IMR-90 (cell line): ENCODE measurements around the gene DCLK1. TPM values are rescaled to one million over a fixed set of nuclear protein-coding genes. Genes with fewer than 3 reads are reported as not detected.

Experiments
- ATAC-seq: fragments of 200-7000 bp; cut with Tn5 transposase; 2 replicates; pipeline ENCODE4 v1.9.1; 2020; ENCODE audit warnings: low read depth, mild to moderate bottlenecking, moderate library complexity
- BruUV-seq: library from RNA; stranded (reverse); fragments of 400-500 nt; replicated peaks from 2 replicates; lab custom pipeline; 2021; lab: Mats Ljungman, UMichigan
- CTCF ChIA-PET: fragments of 300-600 bp; formaldehyde crosslinking; extraction: SDS; loops from one replicate; lab custom pipeline; 2021; ENCODE audit warnings: antibody characterized with exemption; lab: Yijun Ruan, JAX
- POLR2A ChIA-PET: fragments of 300-600 bp; sonication (Branson Sonifier 250); formaldehyde crosslinking; loops from one replicate; lab custom pipeline; 2022; ENCODE audit warnings: antibody characterized with exemption; ENCODE audit not compliant: unreplicated experiment; lab: Charles Lee
- DNase-seq: peaks from one replicate; pipeline ENCODE4 v3.0.0; 2013
- H2AFZ ChIP-seq: replicated peaks from 2 replicates; pipeline ENCODE3; 2013; ENCODE audit warnings: low read length, mild to moderate bottlenecking; ENCODE audit not compliant: poor library complexity
- H2AK5ac ChIP-seq: 2 replicates; pipeline ENCODE4 v1.6.1; 2013; ENCODE audit warnings: low read depth, low read length, inconsistent platforms
- H2AK9ac ChIP-seq: replicated peaks from 2 replicates; pipeline ENCODE3; 2013; ENCODE audit warnings: mild to moderate bottlenecking, low read depth, low read length, moderate library complexity; ENCODE audit not compliant: poor library complexity
- H2BK120ac ChIP-seq: 2 replicates; pipeline ENCODE4 v1.6.1; 2013; ENCODE audit warnings: low read depth, low read length, inconsistent platforms
- H2BK15ac ChIP-seq: 3 replicates; pipeline ENCODE4 v1.6.1; 2013; ENCODE audit warnings: low read depth, low read length, inconsistent platforms
- H2BK20ac ChIP-seq: 2 replicates; pipeline ENCODE4 v1.6.1; 2013; ENCODE audit warnings: low read depth, mild to moderate bottlenecking, inconsistent platforms, low read length, moderate library complexity
- H2BK5ac ChIP-seq: 2 replicates; pipeline ENCODE4 v1.6.1; 2013; ENCODE audit warnings: mild to moderate bottlenecking, low read depth, low read length, inconsistent platforms; ENCODE audit not compliant: poor library complexity, severe bottlenecking
- H3K14ac ChIP-seq: replicated peaks from 2 replicates; pipeline ENCODE4 v1.6.1; 2013; ENCODE audit warnings: low read depth, low read length, inconsistent platforms
- H3K18ac ChIP-seq: 2 replicates; pipeline ENCODE4 v1.6.1; 2013; ENCODE audit warnings: low read depth, low read length, control low read depth
- H3K23ac ChIP-seq: 2 replicates; pipeline ENCODE4 v1.6.1; 2013; ENCODE audit warnings: low read depth, low read length, inconsistent platforms
- H3K27ac ChIP-seq: 2 replicates; pipeline ENCODE4 v1.5.1; 2013; ENCODE audit warnings: mild to moderate bottlenecking, control low read depth, low read length; ENCODE audit not compliant: insufficient read depth
- H3K27me3 ChIP-seq: 2 replicates; pipeline ENCODE4 v1.6.1; 2013; ENCODE audit warnings: low read length; ENCODE audit not compliant: control insufficient read depth, insufficient read depth
- H3K36me3 ChIP-seq: 2 replicates; pipeline ENCODE4 v1.6.1; 2013; ENCODE audit warnings: low read length, mixed read lengths; ENCODE audit not compliant: control insufficient read depth, insufficient read depth
- H3K4ac ChIP-seq: 2 replicates; pipeline ENCODE4 v1.6.1; 2013; ENCODE audit warnings: low read depth, low read length, inconsistent platforms
- H3K4me1 ChIP-seq: 2 replicates; pipeline ENCODE4 v1.6.1; 2013; ENCODE audit warnings: low read length, mixed read lengths; ENCODE audit not compliant: control insufficient read depth, insufficient read depth
- H3K4me2 ChIP-seq: 2 replicates; pipeline ENCODE4 v1.6.1; 2013; ENCODE audit warnings: low read depth, mild to moderate bottlenecking, control low read depth, low read length, moderate library complexity
- H3K4me3 ChIP-seq: 2 replicates; pipeline ENCODE4 v1.5.1; 2013; ENCODE audit warnings: low read depth, mild to moderate bottlenecking, control low read depth, low read length, moderate library complexity; ENCODE audit not compliant: insufficient read depth
- H3K56ac ChIP-seq: 2 replicates; pipeline ENCODE4 v1.6.1; 2013; ENCODE audit warnings: low read length, inconsistent platforms; ENCODE audit not compliant: insufficient read depth; ENCODE audit errors: extremely low read depth
- H3K79me1 ChIP-seq, 2 experiments: 2 replicates each; pipeline ENCODE4 v1.6.1; 2013; ENCODE audit warnings: low read length in 2 of 2, inconsistent platforms in 1 of 2, low read depth in 1 of 2
- H3K9ac ChIP-seq: 2 replicates; pipeline ENCODE4 v1.6.1; 2013; ENCODE audit warnings: low read depth, low read length, control low read depth
- H3K9me1 ChIP-seq: 2 replicates; pipeline ENCODE4 v1.6.1; 2013; ENCODE audit warnings: low read length, inconsistent platforms; ENCODE audit not compliant: insufficient read depth
- H3K9me3 ChIP-seq: 2 replicates; pipeline ENCODE4 v1.6.1; 2013; ENCODE audit warnings: low read length; ENCODE audit not compliant: control insufficient read depth, insufficient read depth
- H4K20me1 ChIP-seq: 2 replicates; pipeline ENCODE4 v1.6.1; 2013; ENCODE audit warnings: low read length, inconsistent platforms; ENCODE audit not compliant: insufficient read depth
- H4K5ac ChIP-seq: 2 replicates; pipeline ENCODE4 v1.6.1; 2013; ENCODE audit warnings: mild to moderate bottlenecking, low read depth, low read length, control low read depth
- H4K8ac ChIP-seq, 2 experiments: 2 replicates each; pipeline ENCODE4 v1.6.1; 2013; ENCODE audit warnings: low read depth in 2 of 2, low read length in 2 of 2, control low read depth in 1 of 2, inconsistent platforms in 1 of 2
- H4K91ac ChIP-seq: 2 replicates; pipeline ENCODE4 v1.6.1; 2013; ENCODE audit warnings: low read depth, low read length, inconsistent platforms; ENCODE audit not compliant: insufficient read depth
- MXI1 ChIP-seq: IDR thresholded peaks from 2 replicates; pipeline ENCODE4 v1.6.1; 2012; ENCODE audit warnings: low read depth, mild to moderate bottlenecking, low read length, moderate library complexity, borderline replicate concordance
- NFE2L2 ChIP-seq: fragments of 150-350 bp; IDR thresholded peaks from 2 replicates; pipeline ENCODE4 v1.6.1; 2016; ENCODE audit warnings: low read depth, mild to moderate bottlenecking, low read length
- dilution Hi-C: fragments of 300-500 bp; cut with HindIII; formaldehyde crosslinking; loops from one replicate; pipeline ENCODE4 v1.14.3; 2018; ENCODE audit warnings: low sequenced_read_pairs; ENCODE audit not compliant: unreplicated experiment
- in situ Hi-C: fragments of 300-500 bp; cut with MboI; formaldehyde crosslinking; loops from 3 replicates; pipeline ENCODE4 v1.14.3; 2019; ENCODE audit warnings: low sequenced_read_pairs, inconsistent platforms, mixed read lengths
- intact Hi-C: fragments of 100-400 bp; cut with micrococcal nuclease; formaldehyde crosslinking; loops from 2 replicates; pipeline ENCODE4 v1.10.0; 2022
- polyA plus RNA-seq, 3 experiments: library from polyadenylated mRNA; depleted of rRNA; stranded (reverse); fragments of >200 nt; gene quantifications; 2 replicates each; pipeline ENCODE4 v1.2.3, GENCODE V29; 2012; ENCODE audit warnings: low replicate concordance in 1 of 3
- total RNA-seq: library from RNA; depleted of rRNA; stranded (reverse); fragments of >200 nt; gene quantifications from 2 replicates; pipeline ENCODE4 v1.2.3, GENCODE V29; 2012

Gene DCLK1
- total and polyA plus RNA-seq, 2 of the 4 experiments (the other 2 are of a cell fraction), result under 0.01 to 0.02 TPM

DNA sequence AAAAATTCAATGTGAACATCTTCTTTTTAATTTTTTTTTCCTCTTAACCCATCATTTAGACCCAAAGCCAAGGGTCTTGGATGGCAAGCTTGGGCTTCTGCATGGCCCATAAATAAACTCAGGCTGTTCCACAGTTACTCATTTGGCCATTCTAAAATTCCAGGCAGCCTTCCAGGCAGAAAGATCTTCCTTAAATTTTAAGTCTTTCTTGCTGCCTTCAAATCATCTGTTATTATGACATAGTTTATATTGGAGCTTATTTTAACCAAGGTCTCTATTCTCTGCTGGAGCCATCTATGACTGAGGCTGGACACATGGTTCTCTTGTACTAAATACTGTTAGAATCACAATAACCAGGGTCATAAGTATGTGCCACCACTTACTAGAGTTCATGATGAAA, 337.4 kb downstream of the DCLK1 start:
- Histone ChIP-seq H2AK5ac (no peak overlapping the region), H3K4ac (no peak overlapping the region), H3K9me1 (peaks cover 4% of the 10 kb centered on the region; the same call in 1 of the 2 replicates), H3K9me3 (no peaks in the 10 kb centered on the region), H2BK120ac (no peak overlapping the region), H3K4me3 (no peak overlapping the region), H3K27ac (no peak overlapping the region), H3K18ac (no peak overlapping the region), H2AFZ (no peak overlapping the region), H3K36me3 (no peaks in the 10 kb centered on the region), H3K4me1 (peaks cover 2% of the 10 kb centered on the region), H4K20me1 (no peaks in the 10 kb centered on the region), H4K91ac (no peak overlapping the region), H3K27me3 (no peaks in the 10 kb centered on the region), H2BK20ac (no peak overlapping the region), H4K8ac (no peak overlapping the region), H2BK15ac (no peak overlapping the region), H2BK5ac (no peak overlapping the region), H3K56ac (no peak overlapping the region), H3K14ac (no peak overlapping the region), H4K5ac (no peak overlapping the region), H3K4me2 (no peak overlapping the region), H2AK9ac (no peak overlapping the region), H3K9ac (no peak overlapping the region), H3K79me1 (no peaks in the 10 kb centered on the region), H3K23ac (no peak overlapping the region)
- in situ Hi-C loops (no loop called here), dilution Hi-C loops (no loop called here), intact Hi-C loops (no loop called here)
- ChIA-PET POLR2A (no interaction called here), CTCF (interaction anchor here (0.6 kb wide), 1 partner anchor 58 kb away, joined by 3 read pairs; no protein-coding TSS in a partner anchor)
- no peak for ATAC-seq
- no peak for DNase-seq
- TF ChIP-seq NFE2L2 (no peak), MXI1 (no peak)
- no TSS peak for BruUV-seq
